HepG2 (cell line): ENCODE results near the gene JADE2.

Source experiments
- CTCF ChIP-seq: sonication (generic); formaldehyde crosslinking; IDR thresholded peaks from 2 replicates; pipeline ENCODE4 v1.5.0; 2020; ENCODE audit warnings: mild to moderate bottlenecking, missing genetic modification reagents, moderate library complexity
- RELA ChIP-seq: sonication (generic); formaldehyde crosslinking; IDR thresholded peaks from 2 replicates; pipeline ENCODE4 v1.4.0; 2020; ENCODE audit warnings: missing genetic modification reagents
- REXO4 ChIP-seq: sonication (generic); formaldehyde crosslinking; IDR thresholded peaks from 2 replicates; pipeline ENCODE4 v1.8.0; 2022; ENCODE audit warnings: missing genetic modification reagents, mild to moderate bottlenecking, borderline replicate concordance
- ZNF274 ChIP-seq: sonication (generic); formaldehyde crosslinking; IDR thresholded peaks from 2 replicates; pipeline ENCODE4 v1.5.1; 2020; ENCODE audit warnings: mild to moderate bottlenecking, missing genetic modification reagents

- TF ChIP-seq RELA (CRISPR knock-in tag) (no peak), CTCF (no peak), REXO4 (no peak), ZNF274 (CRISPR knock-in tag) (no peak)
These were observed 26.4 kb downstream of the JADE2 start for GRCh38 chr5:134551901-134552300.
